Tibial nerve (tissue), 4 donors: Measurements from ENCODE around the gene CELSR3.

Experiments used
- CTCF ChIP-seq, 5 experiments: fragments of 200-600 bp in 3 of 5; fragments of 450-650 bp in 2 of 5; sonication (generic) in 3 of 5; IDR thresholded peaks; one replicate each; pipeline ENCODE4 v1.5.1; 2016 to 2019; ENCODE audit warnings: antibody characterized with exemption in 5 of 5, mild to moderate bottlenecking in 3 of 5, moderate library complexity in 2 of 5
- EP300 ChIP-seq, 2 donors: sonication (generic); formaldehyde crosslinking; IDR thresholded peaks; one replicate each; pipeline ENCODE4 v1.6.1; 2017; ENCODE audit warnings: antibody characterized with exemption in 2 of 2, mild to moderate bottlenecking in 1 of 2
- POLR2A ChIP-seq, 2 donors: fragments of 450-650 bp; IDR thresholded peaks; one replicate each; pipeline ENCODE4 v1.6.1; 2017; ENCODE audit warnings: antibody characterized with exemption in 2 of 2, mild to moderate bottlenecking in 2 of 2, moderate library complexity in 2 of 2

GRCh38 chr3:48688737-48689075, 26.0 kb upstream of the CELSR3 start:
- TF ChIP-seq CTCF (IDR thresholded peaks at IDR 0.05) (no peak), EP300 (IDR thresholded peaks at IDR 0.05) (no peak), POLR2A (IDR thresholded peaks at IDR 0.05) (no peak)
